NCI-H1048 (cell line): ENCODE results near the gene EPX.

Experiments used
- DNase-seq: peaks from one replicate; lab custom pipeline; 2025; lab: John Stamatoyannopoulos, UW

The EPX gene

GRCh38 chr17:58229384-58229783 is 36.9 kb downstream of the EPX start:
- no peak for DNase-seq

GRCh38 chr17:58229881-58230280 is 37.4 kb downstream of the EPX start:
- no peak for DNase-seq

GRCh38 chr17:58231641-58232040 is 39.1 kb downstream of the EPX start:
- no peak for DNase-seq

GRCh38 chr17:58232707-58233156 is 40.2 kb downstream of the EPX start:
- DNase-seq = no peak

- no peak for DNase-seq
Observed at GRCh38 chr17:58233543-58233942, 41.0 kb downstream of the EPX start.

- DNase-seq = no peak
Observed at GRCh38 chr17:58234512-58234911, 42.0 kb downstream of the EPX start.

- DNase-seq = no peak
Observed at GRCh38 chr17:58235821-58236220, 43.3 kb downstream of the EPX start.

GRCh38 chr17:58236394-58236793 is 43.9 kb downstream of the EPX start:
- DNase-seq = no peak

GRCh38 chr17:58238147-58238634 is 45.7 kb downstream of the EPX start, which contains the start of gene LPO:
TSS of gene LPO (plus strand) at chr17:58238584. CDS start at chr17:58242980, 4,396 bp downstream.
- DNase-seq = no peak

- no peak for DNase-seq
Observed at GRCh38 chr17:58239987-58240386, 47.5 kb downstream of the EPX start.

GRCh38 chr17:58242171-58242784 is 49.8 kb downstream of the EPX start:
- no peak for DNase-seq

GRCh38 chr17:58244963-58245362 is 52.4 kb downstream of the EPX start:
- DNase-seq = no peak

- DNase-seq = no peak
Observed at GRCh38 chr17:58245428-58246103, 53.0 kb downstream of the EPX start.

GRCh38 chr17:58246104-58246740 is 53.7 kb downstream of the EPX start:
- no peak for DNase-seq

- DNase-seq = no peak
Observed at GRCh38 chr17:58246781-58247180, 54.3 kb downstream of the EPX start.

GRCh38 chr17:58247511-58248363 is 55.2 kb downstream of the EPX start:
- DNase-seq = no peak

- no peak for DNase-seq
Observed at GRCh38 chr17:58248955-58249269, 56.4 kb downstream of the EPX start.

- DNase-seq = peak; percentile 3
Observed at GRCh38 chr17:58249270-58250133, 57.0 kb downstream of the EPX start.

GRCh38 chr17:58250344-58251011 is 58.0 kb downstream of the EPX start:
- DNase-seq = no peak

GRCh38 chr17:58252141-58252540 is 59.6 kb downstream of the EPX start:
- no peak for DNase-seq

GRCh38 chr17:58253082-58253481 is 60.6 kb downstream of the EPX start:
- DNase-seq = no peak
